Breast epithelium (tissue), 3 donors: ENCODE data around the gene UFD1.

Source experiments
- POLR2A ChIP-seq: fragments of 450-650 bp; IDR thresholded peaks from one replicate; pipeline ENCODE4 v1.6.1; 2016; ENCODE audit warnings: antibody characterized with exemption, mild to moderate bottlenecking, moderate library complexity
- TF ChIP-seq, protein P1 (sequence below), 3 donors: fragments of 450-650 bp; IDR thresholded peaks; one replicate each; pipeline ENCODE4 v1.5.1; 2016 to 2017; ENCODE audit warnings: antibody characterized with exemption in 3 of 3, mild to moderate bottlenecking in 3 of 3, moderate library complexity in 3 of 3

DNA sequence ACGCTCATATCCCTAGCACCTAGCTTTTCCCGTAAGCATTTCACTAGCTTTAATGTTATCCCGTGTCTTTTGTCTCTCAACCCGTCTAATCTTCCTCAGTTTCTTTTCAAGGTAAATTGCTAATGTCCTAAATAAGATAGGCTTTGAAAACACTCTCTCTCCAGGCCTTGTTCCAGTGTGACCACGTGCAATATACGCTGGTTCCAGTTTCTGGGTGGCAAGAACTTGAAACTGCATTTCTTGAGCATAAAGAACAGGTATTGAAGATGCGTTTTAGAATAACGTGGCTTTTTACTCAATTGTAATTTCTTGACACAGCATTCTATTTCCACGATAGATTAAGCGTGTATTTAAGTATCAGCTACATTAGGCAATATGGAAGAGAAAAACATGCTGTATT, 1.8 kb upstream of the UFD1 start:
- TF ChIP-seq, protein P1, sequence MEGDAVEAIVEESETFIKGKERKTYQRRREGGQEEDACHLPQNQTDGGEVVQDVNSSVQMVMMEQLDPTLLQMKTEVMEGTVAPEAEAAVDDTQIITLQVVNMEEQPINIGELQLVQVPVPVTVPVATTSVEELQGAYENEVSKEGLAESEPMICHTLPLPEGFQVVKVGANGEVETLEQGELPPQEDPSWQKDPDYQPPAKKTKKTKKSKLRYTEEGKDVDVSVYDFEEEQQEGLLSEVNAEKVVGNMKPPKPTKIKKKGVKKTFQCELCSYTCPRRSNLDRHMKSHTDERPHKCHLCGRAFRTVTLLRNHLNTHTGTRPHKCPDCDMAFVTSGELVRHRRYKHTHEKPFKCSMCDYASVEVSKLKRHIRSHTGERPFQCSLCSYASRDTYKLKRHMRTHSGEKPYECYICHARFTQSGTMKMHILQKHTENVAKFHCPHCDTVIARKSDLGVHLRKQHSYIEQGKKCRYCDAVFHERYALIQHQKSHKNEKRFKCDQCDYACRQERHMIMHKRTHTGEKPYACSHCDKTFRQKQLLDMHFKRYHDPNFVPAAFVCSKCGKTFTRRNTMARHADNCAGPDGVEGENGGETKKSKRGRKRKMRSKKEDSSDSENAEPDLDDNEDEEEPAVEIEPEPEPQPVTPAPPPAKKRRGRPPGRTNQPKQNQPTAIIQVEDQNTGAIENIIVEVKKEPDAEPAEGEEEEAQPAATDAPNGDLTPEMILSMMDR (IDR thresholded peaks at IDR 0.05) = no peak
- no peak for TF ChIP-seq POLR2A
